ENCODE results near the gene TMEM254.

Gene TMEM254

DNA sequence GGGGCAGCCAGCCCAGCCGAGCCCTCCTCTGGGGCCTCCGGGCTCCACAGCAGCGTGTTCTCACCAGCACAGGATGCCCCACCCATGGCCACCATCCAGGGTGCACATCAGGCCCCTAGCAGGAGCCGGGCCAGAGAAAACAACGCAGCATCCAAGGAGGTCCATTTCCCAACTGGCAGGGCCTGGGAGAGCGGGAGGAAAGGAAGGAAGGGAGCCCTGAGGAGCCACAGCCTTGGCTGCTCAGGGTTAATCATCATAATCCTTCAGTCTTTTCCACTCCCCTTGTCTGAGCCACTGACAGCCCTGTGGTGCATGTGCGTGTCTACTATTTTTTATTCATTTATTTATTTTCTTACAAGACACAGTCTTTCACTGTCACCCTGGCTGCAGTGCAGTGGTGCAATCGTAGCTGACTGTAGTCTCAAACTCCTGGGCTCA lies 57.7 kb downstream of the TMEM254 start:
- DNase-seq, result no peak

DNA sequence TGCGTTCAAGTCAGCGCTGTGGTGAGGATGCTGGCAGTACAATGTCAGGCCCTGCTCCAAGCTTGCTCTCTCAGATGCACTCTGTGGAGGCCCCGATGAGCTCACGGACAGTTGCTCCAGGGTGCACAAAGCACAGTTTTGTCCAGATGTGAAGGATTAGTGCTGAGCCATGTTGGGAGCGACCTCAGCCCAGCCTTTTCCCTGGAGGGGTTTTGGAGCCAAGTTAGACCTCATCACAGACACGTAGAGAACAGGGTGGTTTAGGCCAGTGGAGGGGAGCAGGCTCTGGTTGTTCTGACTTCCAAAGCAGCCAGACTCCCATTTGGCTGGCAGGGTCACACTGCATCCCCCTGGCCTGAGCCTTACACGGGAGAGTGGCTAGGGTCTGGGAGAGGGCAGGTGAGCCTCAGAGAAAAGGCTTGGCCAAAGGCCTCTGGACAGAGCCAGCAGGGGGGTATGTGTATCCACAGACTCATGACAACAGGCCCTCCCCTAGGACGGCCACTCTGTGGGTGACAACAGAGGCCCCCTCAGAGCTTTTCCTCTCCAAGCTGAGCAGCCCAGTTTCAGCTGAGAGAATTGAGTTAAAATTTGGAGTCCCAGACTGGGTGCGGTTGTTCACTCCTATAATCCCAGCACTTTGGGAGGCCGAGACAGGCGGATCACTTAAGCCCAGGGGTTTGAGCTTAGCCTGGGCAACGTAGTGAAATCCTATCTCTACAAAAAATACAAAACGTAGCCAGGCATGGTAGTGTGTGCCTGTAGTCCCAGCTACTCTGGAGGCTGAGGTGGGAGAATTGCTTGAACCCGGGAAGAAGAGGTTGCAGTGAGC lies 58.8 kb downstream of the TMEM254 start:
- no peak for DNase-seq

DNA sequence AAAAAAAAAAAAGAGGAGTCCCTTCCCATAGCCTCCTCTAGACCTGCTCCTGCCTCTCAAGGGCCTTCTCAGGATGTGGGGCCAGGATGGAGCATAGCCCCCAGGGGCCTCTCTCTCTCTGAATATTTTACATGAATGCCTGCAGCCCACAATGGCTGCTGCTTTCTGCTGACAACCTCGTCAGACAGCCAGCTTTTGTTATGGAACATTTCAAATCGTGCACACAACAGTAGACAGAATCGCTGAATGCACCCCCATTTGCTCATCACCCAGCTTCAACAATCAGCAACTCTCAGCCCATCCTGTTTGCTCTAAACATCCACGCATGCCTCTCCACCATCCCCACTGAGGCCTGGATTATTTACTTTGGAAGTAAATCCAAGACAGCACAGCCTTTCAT lies 59.5 kb downstream of the TMEM254 start:
- DNase-seq, result no peak

DNA sequence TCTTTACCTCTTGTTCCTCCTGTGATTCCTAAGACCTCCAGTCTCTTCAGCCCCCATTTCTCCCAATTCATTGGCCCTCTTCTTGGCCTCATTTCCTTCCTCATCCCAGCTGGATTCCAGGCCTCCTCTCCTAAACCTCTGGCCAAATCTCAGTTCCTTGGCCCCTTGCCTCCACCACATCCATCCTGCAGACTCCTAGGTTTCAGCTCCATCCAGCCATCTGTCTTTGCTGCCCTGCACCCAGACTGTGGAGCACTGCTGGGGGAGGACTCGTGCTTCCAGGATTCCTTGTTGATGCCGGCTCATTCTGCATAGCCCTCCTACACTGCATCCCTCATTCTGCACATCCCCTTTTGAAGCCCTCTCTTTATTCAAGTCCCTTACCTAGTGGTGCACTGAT lies 60.8 kb downstream of the TMEM254 start:
- no peak for DNase-seq

DNA sequence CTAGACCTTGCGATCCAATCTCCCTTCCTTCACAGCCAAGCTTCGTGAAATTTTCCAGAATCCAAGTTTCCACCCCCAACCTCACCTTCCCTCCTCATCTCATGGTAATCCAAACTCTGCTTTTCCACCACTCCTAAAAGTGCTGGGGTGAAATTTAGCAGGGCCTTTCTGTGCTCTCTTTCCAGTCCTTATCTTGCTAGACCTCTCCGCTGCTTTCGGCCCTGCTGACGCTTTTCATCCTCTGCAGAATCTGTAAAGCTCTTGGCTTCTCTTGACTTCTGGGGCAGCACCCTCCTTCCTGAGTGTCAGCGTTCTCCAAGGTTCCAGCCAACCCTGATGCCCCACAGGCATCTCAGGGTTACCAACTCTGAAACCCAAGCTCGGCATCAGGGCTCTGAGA lies 61.8 kb downstream of the TMEM254 start:
- no peak for DNase-seq

DNA sequence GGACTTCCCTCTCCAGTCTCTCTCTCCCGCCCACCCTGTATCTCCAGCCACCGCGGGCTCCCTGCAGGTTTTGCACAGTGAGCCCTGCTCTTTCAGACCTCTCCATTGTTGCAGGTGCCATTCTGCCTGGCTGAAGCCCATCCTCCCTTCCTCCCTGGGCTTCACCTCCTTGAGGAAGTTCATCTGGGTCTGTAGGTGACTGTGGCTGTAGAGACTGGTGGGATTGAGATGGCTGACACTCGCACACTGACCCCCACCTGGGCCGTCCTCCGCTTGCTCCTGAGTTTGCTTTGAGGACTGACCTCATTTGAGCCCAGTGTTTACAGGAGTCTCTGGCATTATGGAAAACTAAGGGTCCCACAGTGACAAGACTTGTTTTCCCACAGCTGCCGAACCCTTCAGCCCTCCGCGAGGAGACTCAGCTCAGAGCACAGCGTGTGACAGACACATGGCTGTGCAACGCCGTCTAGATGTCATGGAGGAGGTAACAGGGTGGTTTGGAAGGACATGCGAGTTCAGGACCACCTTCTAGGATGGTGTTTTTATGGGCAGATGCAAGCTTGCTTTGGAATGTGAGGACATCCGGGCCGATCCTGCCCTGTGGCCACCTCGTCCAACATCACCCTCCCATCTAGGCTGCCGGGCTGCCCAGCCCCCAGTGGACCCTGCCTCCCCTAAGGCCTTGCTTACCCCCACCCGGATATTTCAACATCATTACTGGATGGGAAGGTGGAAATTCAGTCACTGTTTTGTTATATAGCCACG lies 63.4 kb downstream of the TMEM254 start:
- DNase-seq, result no peak

All from SIG-M5 (cell line).